ENCODE measurements around the gene TRIM47. TPM values are rescaled to one million over a fixed set of nuclear protein-coding genes. Genes with fewer than 3 reads are reported as not detected.
A peak's percentile ranks its signal among the peaks of the same experiment; 100 is the strongest.

TRIM47 gene
- total and polyA plus RNA-seq, 2 of the 13 experiments (the other 11 are each of a cell fraction or from before 2014, with no cell fraction given), result 33.5 to 82.0 TPM

DNA sequence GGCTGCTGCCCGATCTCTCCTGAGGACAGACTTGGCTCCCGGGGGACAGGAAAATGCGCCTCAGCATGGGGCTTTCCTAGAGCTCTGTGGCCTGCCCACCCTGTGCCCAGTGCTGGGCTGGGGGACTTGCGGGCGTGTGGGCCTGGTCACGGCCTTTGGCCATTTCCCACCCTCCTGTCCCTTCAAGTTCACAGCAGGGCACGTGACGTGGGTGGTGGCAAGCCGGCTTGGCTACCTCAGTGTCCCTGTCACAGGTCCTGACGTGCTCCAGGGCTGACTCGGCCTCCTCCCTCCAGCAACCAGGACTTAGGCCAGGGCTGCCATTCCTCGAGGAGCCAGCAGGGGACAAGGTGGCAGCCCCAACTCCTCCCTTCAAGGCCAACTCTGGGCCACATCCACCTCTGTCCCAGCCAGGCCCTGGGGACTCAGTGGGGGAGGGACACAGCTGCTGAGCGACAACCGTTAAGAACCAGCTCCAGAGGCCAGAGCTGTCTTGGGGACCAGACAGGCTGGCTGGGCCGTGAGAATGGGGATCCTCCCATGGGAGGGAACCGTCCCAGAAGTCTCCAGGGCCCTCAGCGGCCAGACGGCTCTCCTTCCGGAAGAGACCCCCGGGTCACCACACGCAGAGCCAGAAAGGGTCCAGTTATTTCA is 33.2 kb downstream of the TRIM47 start (continued):
- TF ChIP-seq, protein P1, sequence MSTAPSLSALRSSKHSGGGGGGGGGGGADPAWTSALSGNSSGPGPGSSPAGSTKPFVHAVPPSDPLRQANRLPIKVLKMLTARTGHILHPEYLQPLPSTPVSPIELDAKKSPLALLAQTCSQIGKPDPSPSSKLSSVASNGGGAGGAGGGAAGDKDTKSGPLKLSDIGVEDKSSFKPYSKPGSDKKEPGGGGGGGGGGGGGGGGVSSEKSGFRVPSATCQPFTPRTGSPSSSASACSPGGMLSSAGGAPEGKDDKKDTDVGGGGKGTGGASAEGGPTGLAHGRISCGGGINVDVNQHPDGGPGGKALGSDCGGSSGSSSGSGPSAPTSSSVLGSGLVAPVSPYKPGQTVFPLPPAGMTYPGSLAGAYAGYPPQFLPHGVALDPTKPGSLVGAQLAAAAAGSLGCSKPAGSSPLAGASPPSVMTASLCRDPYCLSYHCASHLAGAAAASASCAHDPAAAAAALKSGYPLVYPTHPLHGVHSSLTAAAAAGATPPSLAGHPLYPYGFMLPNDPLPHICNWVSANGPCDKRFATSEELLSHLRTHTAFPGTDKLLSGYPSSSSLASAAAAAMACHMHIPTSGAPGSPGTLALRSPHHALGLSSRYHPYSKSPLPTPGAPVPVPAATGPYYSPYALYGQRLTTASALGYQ (CRISPR knock-in tag; IDR thresholded peaks at IDR 0.05), result no peak
- TF ChIP-seq KLF11 (CRISPR knock-in tag; IDR thresholded peaks at IDR 0.05) (no peak), RAD51 (IDR thresholded peaks at IDR 0.05; ENCODE audit: borderline replicate concordance) (no peak), ZNF256 (CRISPR knock-in tag; conservative IDR thresholded peaks at IDR 0.05) (no peak), ZFX (CRISPR knock-in tag; IDR thresholded peaks at IDR 0.05; ENCODE audit: low read depth) (peak; percentile 91), ZNF672 (CRISPR knock-in tag; IDR thresholded peaks at IDR 0.05) (no peak), ZNF317 (CRISPR knock-in tag; IDR thresholded peaks at IDR 0.05) (no peak), ZNF660 (CRISPR knock-in tag; IDR thresholded peaks at IDR 0.05; ENCODE audit: borderline replicate concordance, low read depth) (no peak), RXRB (CRISPR knock-in tag; IDR thresholded peaks at IDR 0.05; ENCODE audit: borderline replicate concordance) (peak; percentile 68; the same call in 1 of the 2 replicates), ZNF350 (CRISPR knock-in tag; IDR thresholded peaks at IDR 0.05; ENCODE audit: borderline replicate concordance, low read depth) (no peak), ZNF619 (CRISPR knock-in tag; IDR thresholded peaks at IDR 0.05) (no peak), REPIN1 (CRISPR knock-in tag; IDR thresholded peaks at IDR 0.05; ENCODE audit: borderline replicate concordance, low read depth) (peak; percentile 85), POGZ (CRISPR knock-in tag; IDR thresholded peaks at IDR 0.05) (no peak), GLI4 (CRISPR knock-in tag; IDR thresholded peaks at IDR 0.05; ENCODE audit: borderline replicate concordance) (0 out of 2 replicates have a peak, but pooled peaks have one; percentile 35), ZNF747 (CRISPR knock-in tag; IDR thresholded peaks at IDR 0.05; ENCODE audit: borderline replicate concordance) (no peak; the same call in 1 of the 2 replicates), KLF6 (CRISPR knock-in tag; IDR thresholded peaks at IDR 0.05) (peak; percentile 69; the same call in 1 of the 2 replicates), BHLHE40 (IDR thresholded peaks at IDR 0.05; ENCODE audit: low read length) (peak; percentile 76), SOX13 (IDR thresholded peaks at IDR 0.05) (no peak), SOX13 (CRISPR knock-in tag; conservative IDR thresholded peaks at IDR 0.05 in 1 of 2, IDR thresholded peaks at IDR 0.05 in 1 of 2) (peak in 1 of 2 experiments; percentile 54; a peak in 1 of 4 replicates), SNRNP70 (IDR thresholded peaks at IDR 0.05; ENCODE audit: low read depth, low read length) (no peak), STAT5B (CRISPR knock-in tag; IDR thresholded peaks at IDR 0.05) (no peak), ZNF282 (IDR thresholded peaks at IDR 0.05; ENCODE audit: partially characterized antibody) (no peak), SALL2 (CRISPR knock-in tag; IDR thresholded peaks at IDR 0.05) (peak; percentile 80; the same call in 1 of the 2 replicates)
- TF ChIP-seq, protein P2, sequence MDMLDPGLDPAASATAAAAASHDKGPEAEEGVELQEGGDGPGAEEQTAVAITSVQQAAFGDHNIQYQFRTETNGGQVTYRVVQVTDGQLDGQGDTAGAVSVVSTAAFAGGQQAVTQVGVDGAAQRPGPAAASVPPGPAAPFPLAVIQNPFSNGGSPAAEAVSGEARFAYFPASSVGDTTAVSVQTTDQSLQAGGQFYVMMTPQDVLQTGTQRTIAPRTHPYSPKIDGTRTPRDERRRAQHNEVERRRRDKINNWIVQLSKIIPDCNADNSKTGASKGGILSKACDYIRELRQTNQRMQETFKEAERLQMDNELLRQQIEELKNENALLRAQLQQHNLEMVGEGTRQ (IDR thresholded peaks at IDR 0.05; ENCODE audit: low read depth, low read length), result peak; percentile 27; the same call in 1 of the 2 replicates
- TF ChIP-seq, protein P2 (CRISPR knock-in tag; IDR thresholded peaks at IDR 0.05; ENCODE audit: borderline replicate concordance), result no peak
- TF ChIP-seq, protein P3, sequence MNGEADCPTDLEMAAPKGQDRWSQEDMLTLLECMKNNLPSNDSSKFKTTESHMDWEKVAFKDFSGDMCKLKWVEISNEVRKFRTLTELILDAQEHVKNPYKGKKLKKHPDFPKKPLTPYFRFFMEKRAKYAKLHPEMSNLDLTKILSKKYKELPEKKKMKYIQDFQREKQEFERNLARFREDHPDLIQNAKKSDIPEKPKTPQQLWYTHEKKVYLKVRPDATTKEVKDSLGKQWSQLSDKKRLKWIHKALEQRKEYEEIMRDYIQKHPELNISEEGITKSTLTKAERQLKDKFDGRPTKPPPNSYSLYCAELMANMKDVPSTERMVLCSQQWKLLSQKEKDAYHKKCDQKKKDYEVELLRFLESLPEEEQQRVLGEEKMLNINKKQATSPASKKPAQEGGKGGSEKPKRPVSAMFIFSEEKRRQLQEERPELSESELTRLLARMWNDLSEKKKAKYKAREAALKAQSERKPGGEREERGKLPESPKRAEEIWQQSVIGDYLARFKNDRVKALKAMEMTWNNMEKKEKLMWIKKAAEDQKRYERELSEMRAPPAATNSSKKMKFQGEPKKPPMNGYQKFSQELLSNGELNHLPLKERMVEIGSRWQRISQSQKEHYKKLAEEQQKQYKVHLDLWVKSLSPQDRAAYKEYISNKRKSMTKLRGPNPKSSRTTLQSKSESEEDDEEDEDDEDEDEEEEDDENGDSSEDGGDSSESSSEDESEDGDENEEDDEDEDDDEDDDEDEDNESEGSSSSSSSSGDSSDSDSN (CRISPR knock-in tag; IDR thresholded peaks at IDR 0.05), result peak; percentile 79

Data from HepG2 (cell line).